GM11168 (cell line): ENCODE data around the gene KIF1A.

ENCODE experiments used
- in situ Hi-C: fragments of 300-500 bp; cut with MboI; formaldehyde crosslinking; loops from one replicate; pipeline ENCODE4 v1.12.0; 2022; ENCODE audit warnings: low sequenced_read_pairs; ENCODE audit not compliant: unreplicated experiment

KIF1A gene

GRCh38 chr2:240820607-240821428, 799 bp upstream of the KIF1A start:
- in situ Hi-C loops: no loop called here

DNA sequence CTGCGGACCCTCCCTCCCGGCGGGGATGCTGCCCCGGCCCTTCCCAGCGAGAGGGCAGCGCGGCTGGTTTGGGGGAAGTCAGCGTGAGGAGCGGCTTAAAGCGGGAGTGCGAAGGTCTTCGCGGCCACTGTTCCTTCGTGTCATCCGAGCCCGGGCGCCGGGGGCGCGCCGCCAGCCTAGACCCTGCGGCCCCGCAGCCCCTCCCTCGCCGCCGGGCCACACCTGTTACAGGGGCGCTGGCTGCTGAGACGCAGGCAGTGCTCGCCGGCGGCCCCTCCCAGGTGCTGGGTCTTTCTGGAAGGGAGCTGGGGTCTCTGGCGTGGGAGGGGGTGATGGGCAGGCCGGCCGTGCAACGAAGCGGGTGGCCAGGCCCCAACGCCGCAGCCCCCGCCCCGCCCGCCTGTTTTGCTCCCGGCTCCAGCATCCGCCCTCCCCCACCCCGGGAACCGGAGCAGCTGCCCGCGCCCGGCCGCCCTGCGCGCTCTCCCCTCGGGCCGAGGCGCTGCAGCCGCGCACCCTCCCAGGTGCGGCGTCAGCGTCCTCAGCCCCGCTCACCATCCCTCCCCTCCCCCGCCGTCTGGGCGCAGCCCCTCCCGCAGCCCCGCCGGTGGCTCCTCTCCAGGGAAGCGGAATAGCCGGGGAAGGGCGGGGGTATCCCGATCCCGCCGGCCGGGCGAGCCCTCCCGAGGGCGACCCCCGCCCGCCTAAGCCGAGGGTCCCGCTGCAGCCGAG, 727 bp downstream of the KIF1A start:
- in situ Hi-C loops: no loop called here

- in situ Hi-C loops: no loop called here
Observed at GRCh38 chr2:240818293-240819125, 1.5 kb downstream of the KIF1A start.

DNA sequence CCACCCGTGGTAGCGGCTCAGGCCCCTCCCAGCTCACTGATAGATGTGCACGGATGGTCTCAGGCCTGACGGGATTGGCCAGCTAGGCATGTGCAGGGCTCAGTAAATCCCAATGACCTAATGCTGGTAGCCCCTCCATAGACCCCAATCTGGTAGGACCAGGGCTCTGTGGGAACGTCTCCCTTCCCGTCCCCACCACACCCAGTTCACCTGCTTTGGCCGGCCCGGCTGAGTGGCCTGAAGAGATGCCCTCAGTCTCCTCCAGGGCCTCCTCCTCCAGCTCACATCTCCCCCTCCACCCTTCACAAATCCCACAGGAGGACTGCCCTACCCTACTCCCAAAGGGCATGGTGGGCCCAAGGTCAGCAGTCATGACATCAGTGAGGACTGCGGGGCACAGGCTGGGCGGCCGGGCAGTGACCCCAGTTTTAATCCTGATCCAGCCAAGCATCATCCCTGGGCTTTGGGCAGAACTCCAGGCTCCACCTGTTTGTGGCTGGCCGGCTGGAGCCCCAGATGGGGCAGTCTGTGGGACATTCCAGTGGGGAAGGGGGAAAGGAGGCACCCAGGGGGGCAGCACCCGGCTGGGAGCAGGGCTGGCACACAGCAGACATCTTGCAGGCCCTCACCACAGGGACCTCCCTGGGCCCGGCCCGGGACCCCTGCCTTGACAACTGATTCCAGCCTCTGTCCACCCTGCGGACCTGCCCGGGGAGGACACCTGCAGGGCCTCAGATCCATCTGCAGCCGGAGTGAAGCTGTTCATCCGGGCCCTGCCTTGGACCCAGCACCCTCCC, 2.3 kb downstream of the KIF1A start:
- in situ Hi-C loops: no loop called here

GRCh38 chr2:240816584-240817495, 3.2 kb downstream of the KIF1A start:
- in situ Hi-C loops: no loop called here

- in situ Hi-C loops: no loop called here
Observed at GRCh38 chr2:240815761-240816583, 4.0 kb downstream of the KIF1A start.

GRCh38 chr2:240814946-240815760, 4.9 kb downstream of the KIF1A start:
- in situ Hi-C loops: no loop called here

DNA sequence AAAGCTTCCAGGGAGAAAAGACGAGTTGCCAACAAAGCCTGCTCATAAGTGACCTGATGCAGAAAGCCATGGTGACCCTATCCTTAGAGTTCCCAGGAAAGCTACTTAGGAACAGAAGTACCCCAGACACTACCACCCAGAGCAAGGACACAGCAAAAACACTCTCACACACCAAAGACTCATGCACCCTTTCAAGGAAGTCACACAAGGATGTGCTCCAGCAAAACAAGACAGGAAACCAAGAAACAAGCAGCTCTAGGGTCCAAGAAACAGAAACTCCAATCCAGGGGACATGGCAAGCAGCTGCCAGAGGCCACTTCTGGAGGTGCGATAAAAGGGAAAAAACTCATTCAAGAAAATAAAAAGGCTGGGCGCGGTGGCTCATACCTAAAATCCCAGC, 5.7 kb downstream of the KIF1A start:
- in situ Hi-C loops: no loop called here

DNA sequence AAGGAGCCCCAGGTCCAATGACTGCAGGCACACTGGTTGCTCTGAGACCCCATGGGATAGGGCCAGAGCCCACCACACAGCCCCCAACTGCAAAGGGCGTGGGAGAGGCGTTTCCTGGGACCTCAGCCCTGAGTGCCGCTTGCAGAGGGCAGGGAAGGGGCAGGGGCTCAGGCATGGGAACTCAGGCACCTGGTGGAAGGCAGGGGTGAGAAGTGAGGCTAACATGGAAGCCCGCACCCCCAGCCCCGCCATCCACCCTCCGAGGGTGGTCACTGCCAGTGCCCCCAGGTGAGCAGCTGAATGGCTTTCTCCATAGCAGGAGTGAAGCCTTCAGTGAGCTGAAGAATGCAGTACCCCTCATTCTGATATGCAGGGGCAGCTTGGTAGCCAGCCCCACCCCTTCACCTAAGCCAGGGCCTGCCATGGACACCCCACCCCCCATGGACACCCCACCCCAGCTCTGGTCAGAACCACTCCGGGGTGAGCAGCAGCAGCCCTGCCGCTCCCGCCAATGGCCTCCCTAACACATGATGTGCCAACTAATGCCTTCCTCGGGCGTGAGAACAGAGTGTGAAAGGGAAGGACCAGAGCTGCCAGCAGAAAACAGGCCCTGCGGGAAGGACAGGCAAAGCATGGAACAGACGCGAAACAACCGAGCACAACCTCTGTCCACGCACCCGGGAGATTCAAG, 6.6 kb downstream of the KIF1A start:
- in situ Hi-C loops: no loop called here

GRCh38 chr2:240812721-240813120, 7.3 kb downstream of the KIF1A start:
- in situ Hi-C loops: no loop called here

GRCh38 chr2:240812301-240812680, 7.7 kb downstream of the KIF1A start:
- in situ Hi-C loops: no loop called here

GRCh38 chr2:240811346-240812300, 8.4 kb downstream of the KIF1A start:
- in situ Hi-C loops: no loop called here

GRCh38 chr2:240810621-240811020, 9.4 kb downstream of the KIF1A start:
- in situ Hi-C loops: no loop called here

DNA sequence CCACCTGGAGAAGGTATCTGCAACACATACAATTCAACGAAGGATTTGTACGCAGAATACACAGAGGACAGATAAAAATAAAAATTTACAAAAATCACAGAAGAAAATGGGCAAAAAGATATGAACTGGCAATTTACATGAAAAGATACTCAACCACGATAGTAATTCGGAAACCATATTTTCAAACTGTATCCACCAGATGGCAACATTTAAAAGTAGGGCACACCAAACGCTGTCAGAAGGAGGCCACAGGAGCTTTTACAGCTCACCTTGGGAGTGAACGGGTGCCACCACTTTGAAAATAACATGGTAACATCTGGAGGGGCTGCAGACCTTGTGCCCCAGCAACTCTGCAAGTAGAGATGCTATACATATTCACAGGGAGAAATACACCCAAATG, 9.8 kb downstream of the KIF1A start:
- in situ Hi-C loops: no loop called here

DNA sequence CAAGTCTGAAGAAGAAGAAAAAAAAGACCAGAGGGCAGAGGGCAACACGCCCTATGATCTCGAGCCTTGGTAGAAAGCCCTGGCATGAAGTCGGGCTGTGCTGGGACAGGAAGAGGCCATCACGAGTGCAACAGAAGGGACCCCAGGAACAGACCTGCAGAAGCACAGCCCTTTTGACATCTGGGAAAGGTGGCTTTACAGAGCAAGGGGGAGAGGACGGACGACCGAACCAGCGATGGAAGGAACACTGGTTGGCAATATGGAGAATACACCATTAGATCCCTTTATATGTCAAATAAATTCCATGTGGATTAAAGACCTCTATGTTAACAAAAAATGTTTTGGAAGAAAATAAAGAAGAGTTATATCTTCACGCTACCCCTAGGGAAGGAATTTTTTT, 10.7 kb downstream of the KIF1A start:
- in situ Hi-C loops: no loop called here

DNA sequence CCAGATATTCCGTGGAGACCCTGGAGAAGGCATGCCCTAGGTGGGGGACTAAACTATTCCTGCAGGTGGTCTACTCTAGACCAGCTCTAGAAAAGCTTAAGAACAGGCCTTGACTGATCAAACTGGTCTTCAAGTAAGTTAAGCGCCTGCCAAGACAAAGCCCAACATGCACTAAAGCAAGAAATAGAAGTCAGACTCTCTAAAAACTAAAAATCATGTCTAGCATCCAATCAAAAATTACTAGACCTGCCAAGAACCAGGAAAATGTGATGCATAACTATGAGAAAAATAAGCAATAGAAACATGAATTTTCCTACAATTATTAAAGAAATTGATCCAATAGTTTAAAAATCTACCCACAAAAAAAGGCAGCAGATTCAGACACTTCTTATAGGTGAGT, 13.6 kb downstream of the KIF1A start:
- in situ Hi-C loops: no loop called here
